HG02981 (cell line): ENCODE measurements around the gene ASTL.

ENCODE experiments used
- ATAC-seq: cut with Tn5 transposase; IDR thresholded peaks from one replicate; pipeline ENCODE4 v1.9.1; 2021; ENCODE audit warnings: mild to moderate bottlenecking, moderate library complexity; ENCODE audit not compliant: unreplicated experiment

Gene ASTL

GRCh38 chr2:96159084-96159830, 21.0 kb upstream of the ASTL start:
- no peak for ATAC-seq

- ATAC-seq, result no peak
Observed at GRCh38 chr2:96158554-96158940, 20.2 kb upstream of the ASTL start.

GRCh38 chr2:96157649-96158553, 19.6 kb upstream of the ASTL start:
- ATAC-seq, result peak; percentile 48

GRCh38 chr2:96156926-96157648, 18.8 kb upstream of the ASTL start:
- ATAC-seq, result peak; percentile 39

- peak; percentile 15 for ATAC-seq
Observed at GRCh38 chr2:96156011-96156820, 17.9 kb upstream of the ASTL start.

- no peak for ATAC-seq
Observed at GRCh38 chr2:96154506-96155380, 16.4 kb upstream of the ASTL start.

GRCh38 chr2:96153991-96154431, 15.7 kb upstream of the ASTL start:
- ATAC-seq, result no peak

GRCh38 chr2:96153291-96153713, 15.0 kb upstream of the ASTL start:
- ATAC-seq, result no peak

GRCh38 chr2:96152304-96153161, 14.2 kb upstream of the ASTL start:
- no peak for ATAC-seq

- no peak for ATAC-seq
Observed at GRCh38 chr2:96151595-96152303, 13.4 kb upstream of the ASTL start.

GRCh38 chr2:96150791-96151594, 12.7 kb upstream of the ASTL start:
- ATAC-seq, result no peak

- no peak for ATAC-seq
Observed at GRCh38 chr2:96150007-96150640, 11.8 kb upstream of the ASTL start.

GRCh38 chr2:96148410-96149217, 10.3 kb upstream of the ASTL start:
- ATAC-seq, result peak; percentile 36

GRCh38 chr2:96147593-96148201, 9.4 kb upstream of the ASTL start:
- no peak for ATAC-seq

- no peak for ATAC-seq
Observed at GRCh38 chr2:96146881-96147592, 8.7 kb upstream of the ASTL start.
